Activated naive CD8-positive, alpha-beta T cell treated with anti-CD3 and anti-CD28 coated beads, Interleukin-2, amount 50 U/mL, for 16 hours (primary cell): ENCODE results near the gene RBKS.
A peak's percentile ranks its signal among the peaks of the same experiment; 100 is the strongest.
"Not testable (repeated sequence)": the region's sequence is repeated elsewhere in the genome, so short reads cannot be mapped to it uniquely, and the experiment has no call there.

Experiments used
- DNase-seq: peaks from one replicate; pipeline ENCODE4 v3.0.0-alpha.2; 2020; ENCODE audit warnings: low read depth, low spot score

Gene RBKS

DNA sequence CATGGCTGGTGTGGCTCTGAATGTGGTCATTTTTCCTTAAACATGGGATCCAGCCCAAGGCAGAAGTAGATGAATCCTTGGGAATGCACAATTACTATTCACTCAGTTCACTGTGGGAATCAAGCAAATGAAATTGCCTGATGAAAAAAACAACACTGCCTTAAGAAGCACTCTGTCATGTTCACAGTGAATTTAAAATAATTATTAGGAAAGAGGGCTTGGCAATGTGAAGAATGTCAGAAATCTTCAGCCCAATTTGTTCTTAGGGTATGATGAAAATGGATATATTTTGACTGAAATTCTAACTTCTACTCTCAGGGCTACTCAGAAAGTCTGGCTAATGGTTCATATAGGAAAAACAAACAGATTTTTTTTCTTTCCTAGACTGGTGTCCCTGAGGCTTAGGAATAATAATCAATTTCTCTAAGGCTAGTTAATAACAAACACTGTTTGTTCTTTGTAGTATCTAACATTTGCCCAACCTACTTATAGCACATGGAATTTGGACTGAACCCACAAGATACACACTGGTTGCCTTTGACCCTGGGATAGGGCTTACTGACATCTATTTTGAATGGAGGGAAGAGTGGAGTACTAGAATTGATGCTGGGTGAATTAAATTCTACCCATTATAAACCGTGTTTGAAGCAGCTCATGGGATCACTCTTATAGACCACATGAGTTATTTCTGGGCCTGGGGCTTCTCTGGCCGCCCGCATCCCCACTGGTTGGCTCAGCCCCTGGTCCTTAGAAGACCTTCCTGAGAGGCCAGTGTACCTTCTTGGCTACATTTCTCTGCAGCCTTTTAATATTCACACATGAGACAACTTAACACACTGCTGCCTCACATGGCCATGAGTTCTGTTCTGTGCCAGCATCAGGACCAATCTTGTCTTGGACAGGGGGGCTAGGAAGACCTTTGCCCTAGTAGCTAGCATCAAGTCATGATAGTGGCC is 127.0 kb downstream of the RBKS start:
- no peak for DNase-seq

DNA sequence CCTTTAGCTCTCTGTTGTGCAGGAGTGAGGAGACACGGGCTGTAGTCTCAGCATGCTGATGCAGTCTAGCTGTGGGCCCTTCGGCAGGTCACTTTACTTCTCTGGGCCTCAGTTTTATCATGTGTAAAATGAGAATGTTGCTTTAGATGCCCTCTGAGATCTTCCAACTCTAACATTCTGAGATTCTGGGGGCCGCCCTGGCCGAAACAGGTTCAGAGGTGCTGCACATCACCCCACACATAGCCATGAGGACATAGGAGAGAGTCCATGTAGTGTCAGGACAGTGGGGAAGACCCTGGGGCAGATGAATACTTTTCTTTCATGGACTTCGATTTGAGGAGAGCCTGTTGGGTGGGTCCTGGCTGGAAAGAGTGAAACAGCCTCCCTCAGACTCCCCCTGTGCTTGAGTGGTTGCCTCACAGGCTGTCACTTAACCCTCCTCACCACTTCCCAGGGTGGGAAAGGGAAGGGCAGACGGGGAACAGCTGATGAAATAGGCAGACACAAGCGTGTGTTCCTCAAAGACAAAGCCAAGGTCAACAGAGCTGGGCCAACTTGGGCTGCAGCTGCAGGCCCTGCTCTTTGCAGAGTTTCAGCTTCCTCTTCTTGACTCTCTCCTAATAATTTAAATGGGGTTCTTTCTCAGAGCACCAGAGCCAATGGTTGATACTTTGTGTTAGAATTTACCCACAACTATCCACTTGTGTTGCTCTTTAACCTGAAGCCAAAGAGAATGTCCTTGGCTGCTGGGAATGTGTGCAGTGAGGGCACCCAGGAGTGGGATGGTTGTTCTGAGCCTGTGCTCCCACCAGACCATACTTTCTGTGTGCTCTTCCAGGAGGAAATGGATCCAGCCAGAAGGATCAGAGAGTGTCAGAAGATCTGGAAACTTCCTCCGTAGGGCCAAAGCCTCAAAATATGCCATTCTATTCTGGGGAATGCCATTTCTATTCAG is 133.4 kb downstream of the RBKS start:
- no peak for DNase-seq

- no peak for DNase-seq
Measured at GRCh38 chr2:27756091-27756490, 134.1 kb downstream of the RBKS start.

DNA sequence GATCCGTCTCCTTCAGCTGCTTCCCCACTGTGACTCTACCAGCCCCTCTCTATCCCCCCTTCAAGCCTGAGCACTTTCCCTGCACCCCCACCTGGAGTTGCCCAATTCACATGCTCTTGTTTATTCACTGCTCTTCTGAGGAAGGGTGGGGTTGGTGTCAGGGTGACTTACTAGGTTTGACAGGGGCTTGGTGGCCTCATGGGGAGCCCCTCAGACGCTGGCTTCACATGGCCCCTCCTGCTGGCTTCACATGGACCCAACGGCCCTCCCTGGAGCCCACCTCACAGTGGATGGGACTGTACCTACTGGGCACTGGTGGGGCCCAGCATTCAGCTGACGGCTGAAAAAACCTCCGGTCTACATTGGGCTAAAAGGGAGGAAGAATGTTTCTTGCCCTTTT is 135.4 kb downstream of the RBKS start:
- no peak for DNase-seq

DNA sequence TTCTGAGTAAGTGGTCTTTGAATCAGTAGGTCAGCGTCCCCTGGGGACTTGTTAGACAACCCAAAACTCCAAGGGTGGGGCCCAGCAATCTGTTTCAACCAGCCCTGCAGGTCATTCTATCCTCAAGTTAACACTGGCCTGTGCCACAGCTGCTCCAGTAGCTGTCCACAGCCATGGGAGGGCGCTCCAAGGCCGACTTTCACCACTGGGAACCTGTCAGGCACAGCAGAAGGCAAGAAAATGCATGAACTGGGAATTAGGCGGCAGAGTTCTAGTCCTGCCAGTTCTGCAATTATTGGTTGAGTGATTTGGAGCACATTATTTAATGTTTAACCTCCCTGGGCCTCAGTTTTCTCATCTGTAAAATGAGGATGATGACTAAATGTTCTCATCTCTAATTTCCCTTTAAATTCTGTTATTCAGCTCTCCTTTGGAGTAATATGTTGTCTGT is 136.0 kb downstream of the RBKS start:
- DNase-seq = peak; percentile 16

GRCh38 chr2:27752551-27753237 is 137.5 kb downstream of the RBKS start:
- DNase-seq = no peak

DNA sequence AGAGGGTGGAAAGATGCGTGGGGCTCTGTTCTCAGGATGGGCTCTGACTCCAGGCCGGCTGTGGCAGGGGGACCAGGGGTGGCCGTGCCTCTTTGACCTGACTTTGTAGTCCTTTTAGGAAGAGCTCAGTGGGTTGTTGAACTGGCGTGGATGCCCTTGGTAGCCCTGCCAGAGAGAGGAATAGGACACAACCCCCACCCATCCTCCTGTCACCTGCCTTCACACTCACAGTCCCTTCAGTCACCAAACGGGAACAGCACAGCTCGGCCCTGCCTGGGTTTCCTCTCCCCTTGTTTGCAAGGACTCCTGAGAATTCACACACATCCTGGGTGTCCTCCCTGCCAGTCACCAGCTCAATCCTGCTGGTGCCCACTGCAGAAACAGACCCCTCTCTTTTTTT is 138.8 kb downstream of the RBKS start:
- DNase-seq = no peak

GRCh38 chr2:27748803-27749554 is 141.2 kb downstream of the RBKS start:
- not testable (repeated sequence) for DNase-seq

DNA sequence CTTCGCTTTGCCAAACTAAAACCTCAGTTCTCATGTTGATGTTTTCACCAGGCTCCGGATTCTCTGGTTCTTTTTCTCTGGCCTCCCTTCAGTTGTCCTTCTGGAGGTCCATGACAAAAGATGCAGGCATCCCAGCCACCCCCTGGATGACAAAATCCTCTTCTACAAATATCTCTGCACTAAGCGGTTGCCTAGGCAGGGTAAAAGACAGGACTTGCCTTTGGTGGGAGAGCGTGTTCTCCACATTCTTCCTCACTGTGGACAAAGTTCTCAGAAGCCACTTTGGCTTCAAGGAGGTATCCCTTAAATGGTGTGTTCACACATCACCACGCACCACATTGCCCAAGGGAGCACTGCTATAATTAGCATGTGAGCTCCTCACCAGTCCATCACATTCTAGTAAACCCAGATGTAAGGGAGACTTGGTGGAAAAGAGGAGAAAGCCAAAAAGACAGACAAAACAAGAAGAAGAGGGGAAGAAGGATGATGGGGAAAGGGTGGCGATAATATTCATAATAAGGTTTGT is 142.3 kb downstream of the RBKS start:
- no peak for DNase-seq

GRCh38 chr2:27746325-27746724 is 143.9 kb downstream of the RBKS start:
- no peak for DNase-seq

DNA sequence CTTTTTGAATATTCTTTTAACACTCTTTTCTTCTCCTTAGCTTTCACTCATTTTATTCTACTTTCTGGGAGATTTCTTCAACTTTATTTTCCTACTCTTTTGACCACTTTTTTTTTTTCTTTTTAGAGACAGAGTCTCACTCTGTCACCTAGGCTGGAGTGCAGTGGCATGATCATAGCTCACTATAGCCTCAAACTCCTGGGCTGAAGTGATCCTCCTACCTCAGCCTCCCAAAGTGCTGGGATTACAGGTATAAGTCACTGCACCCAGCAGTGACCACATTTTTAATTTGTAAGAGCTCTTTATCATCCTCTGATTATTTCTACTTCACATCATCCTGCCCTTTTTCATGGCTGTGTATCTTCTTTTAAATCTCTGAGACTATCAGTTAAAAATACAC is 144.7 kb downstream of the RBKS start:
- DNase-seq = not testable (repeated sequence)

DNA sequence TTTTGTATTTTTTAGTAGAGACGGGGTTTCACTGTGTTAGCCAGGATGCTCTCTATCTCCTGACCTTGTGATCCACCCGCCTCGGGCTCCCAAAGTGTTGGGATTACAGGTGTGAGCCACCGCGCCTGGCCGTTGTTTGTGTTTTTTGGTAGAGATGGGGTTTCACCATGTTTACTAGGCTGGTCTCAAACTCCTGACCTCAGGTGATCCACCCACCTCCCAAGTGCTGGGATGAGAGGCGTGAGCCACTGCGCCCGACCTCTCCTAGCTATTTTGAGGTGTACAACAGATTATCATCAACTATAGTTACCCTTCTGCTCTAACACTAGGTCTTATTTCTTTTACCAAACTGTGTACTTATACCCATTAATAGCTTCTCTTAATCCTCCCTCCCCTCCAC is 147.6 kb downstream of the RBKS start:
- DNase-seq = no peak

- DNase-seq = no peak
Measured at GRCh38 chr2:27741673-27742072, 148.5 kb downstream of the RBKS start.

DNA sequence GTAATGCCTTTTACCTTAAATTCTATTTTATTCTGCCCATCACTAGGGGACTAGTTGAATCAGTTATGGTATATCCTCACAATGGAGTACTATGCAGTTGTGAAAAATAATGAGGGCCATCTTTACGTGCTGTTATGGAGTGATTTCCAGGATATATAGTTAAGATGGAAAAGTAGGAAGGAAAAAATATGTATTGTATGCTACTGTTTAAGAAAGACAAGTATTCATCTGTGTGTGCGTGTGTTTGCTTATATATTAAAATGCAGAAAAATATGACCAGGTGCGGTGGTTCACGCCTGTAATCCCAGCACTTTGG is 151.2 kb downstream of the RBKS start:
- DNase-seq = no peak

DNA sequence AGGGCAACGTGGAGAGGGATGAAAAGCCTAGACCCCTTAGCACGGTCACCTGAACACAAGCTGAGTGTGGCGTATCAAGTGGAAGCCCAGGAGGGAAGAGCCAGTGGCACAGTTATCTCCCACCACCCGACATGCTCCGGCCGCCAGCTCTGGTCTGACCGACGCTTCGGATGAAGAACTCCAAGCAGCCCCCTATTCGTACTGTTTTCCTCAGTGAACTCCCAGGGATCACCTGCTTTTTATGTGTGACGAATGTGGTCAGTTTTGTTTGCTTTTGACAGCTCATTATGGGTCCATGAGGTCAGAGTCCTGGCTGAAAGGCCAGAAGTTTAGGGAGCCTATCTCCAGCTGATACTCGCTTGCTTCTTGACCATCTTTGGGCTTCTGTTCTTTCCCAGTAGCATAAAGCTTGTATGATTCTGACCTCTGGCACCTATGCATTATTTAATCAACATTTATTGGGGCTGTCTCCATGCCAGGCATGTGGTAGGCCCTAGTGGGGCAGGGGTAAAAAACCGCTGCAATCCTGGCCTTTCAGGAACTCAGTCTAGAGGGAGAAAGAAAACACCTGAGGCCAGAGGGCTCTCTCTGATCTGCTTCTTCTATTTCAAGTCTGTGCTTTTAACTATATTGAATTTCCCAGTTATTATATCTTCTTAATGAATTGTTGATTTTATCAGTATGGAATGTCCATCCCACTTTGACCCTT is 151.7 kb downstream of the RBKS start:
- DNase-seq = no peak

- no peak for DNase-seq
Measured at GRCh38 chr2:27737676-27738348, 152.4 kb downstream of the RBKS start.

- DNase-seq = no peak
Measured at GRCh38 chr2:27736890-27737204, 153.3 kb downstream of the RBKS start.

- no peak for DNase-seq
Measured at GRCh38 chr2:27736031-27736889, 153.9 kb downstream of the RBKS start.
